Umbilical cord (tissue), 2 donors: ENCODE data around the gene IL2RA. TPM values are rescaled to one million over a fixed set of nuclear protein-coding genes. Genes with fewer than 3 reads are reported as not detected.
"Not testable (repeated sequence)": the region's sequence is repeated elsewhere in the genome, so short reads cannot be mapped to it uniquely, and the experiment has no call there.

Source experiments
- DNase-seq: peaks from one replicate; pipeline ENCODE4 v3.0.0-alpha.2; 2015; ENCODE audit warnings: low spot score
- total RNA-seq: library from RNA; depleted of rRNA; stranded (reverse); fragments of >200 nt; gene quantifications from one replicate; pipeline ENCODE4 v1.2.3, GENCODE V29; 2014; ENCODE audit warnings: low replicate concordance; ENCODE audit not compliant: insufficient read depth

Gene IL2RA
- total RNA-seq, 1 donor from 2014 or later, result 5.1 TPM

DNA sequence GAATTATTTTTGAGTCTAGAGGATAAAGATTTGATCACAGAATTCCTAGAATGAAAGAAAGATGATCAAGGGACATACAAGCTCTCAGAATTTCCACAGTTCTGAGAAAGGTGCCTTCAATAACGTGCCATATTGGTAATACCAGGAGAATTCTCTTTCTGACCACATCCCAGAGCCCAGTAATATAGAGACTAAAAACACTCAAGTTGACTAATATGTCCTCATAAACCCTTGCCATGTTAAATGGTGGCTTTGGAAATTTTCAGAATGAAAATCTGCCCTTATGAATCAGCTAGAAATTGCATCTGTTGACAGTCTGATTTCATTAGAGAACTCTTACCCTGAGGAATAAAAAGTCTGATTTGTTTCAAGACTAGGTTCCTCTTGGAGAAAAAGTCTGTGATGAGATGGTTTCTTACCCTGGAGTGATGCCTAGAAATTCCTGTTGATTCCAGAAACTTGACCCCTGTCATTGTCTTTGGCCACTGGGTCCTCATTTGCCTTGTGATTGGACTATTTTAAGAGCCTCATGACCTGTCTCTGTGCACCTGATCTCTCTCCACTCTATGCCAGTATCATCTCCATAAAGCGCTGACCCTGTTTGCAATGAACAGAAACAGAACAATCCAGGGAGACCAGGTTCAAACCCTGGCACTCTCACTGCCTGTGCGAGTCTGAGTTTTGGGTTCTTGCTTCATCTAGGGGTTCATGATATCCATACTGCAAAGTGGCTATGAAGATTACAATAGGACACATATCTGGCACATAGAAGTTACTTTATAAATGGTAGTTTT lies 3.3 kb downstream of the IL2RA start:
- DNase-seq, result no peak

GRCh38 chr10:6056411-6057135 lies 5.6 kb downstream of the IL2RA start:
- no peak for DNase-seq

DNA sequence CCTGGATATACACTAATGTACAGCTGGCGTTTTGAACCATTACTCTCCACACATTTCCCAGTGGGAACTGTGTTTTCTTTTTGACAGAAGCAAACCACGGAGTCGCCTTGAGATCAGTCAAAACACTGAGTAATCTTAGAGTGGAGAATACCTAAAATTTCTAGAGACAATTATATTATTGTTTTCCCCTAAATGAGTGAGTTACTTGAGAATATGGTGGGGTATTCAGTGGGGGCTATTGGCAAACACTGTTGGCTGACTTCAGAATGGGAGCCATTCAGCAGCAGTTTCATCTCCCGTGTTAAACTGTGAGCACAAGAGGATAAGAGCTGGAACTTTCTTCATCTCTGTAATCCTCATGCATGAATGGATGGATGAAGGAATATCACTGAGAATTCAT lies 6.2 kb downstream of the IL2RA start:
- no peak for DNase-seq

GRCh38 chr10:6054884-6055283 lies 7.3 kb downstream of the IL2RA start:
- DNase-seq, result no peak

DNA sequence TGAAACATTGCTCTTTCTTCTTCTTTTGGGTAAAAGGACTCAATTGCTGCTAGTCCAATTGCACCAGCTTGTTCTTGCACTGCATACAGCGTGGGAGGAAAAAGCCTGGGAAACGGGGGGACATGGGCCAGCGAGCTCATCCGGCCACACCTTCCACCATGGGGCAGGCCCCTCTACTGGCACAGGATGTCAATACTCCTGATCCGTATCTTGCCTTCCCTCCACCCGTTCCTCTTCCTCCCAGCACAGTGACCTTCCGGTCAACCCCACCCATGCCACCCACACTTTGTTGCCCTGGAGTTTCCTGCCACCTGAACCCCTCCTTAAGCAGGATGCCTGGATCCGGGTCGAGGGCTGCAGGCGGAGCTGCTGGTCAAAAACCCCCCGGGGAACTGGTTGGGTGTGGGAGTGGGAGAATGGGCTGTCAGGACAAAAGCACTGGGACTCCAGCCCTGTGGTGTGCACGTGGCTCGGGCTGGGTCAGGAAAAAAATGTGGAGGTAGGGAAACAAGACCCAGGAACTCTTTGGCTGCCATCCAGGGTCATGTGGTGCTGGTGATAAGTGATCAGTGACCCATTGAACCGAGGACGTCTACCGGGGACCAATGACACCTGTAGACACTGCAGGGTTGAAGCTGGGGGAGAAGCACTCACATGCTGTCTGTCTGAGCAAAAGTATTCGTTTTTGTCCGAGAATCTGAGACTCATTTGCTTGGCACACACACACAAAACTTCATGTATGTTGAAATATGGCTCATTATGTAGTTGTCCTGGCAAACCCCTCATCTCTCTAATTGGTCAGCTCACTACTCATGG lies 8.1 kb downstream of the IL2RA start:
- DNase-seq, result no peak

GRCh38 chr10:6053303-6053702 lies 8.9 kb downstream of the IL2RA start:
- no peak for DNase-seq

GRCh38 chr10:6052247-6053221 lies 9.6 kb downstream of the IL2RA start:
- no peak for DNase-seq

- DNase-seq, result no peak
Measured at GRCh38 chr10:6050801-6051445, 11.2 kb downstream of the IL2RA start.

GRCh38 chr10:6049031-6049400 lies 13.2 kb downstream of the IL2RA start:
- DNase-seq, result no peak

- no peak for DNase-seq
Measured at GRCh38 chr10:6048281-6049030, 13.7 kb downstream of the IL2RA start.

DNA sequence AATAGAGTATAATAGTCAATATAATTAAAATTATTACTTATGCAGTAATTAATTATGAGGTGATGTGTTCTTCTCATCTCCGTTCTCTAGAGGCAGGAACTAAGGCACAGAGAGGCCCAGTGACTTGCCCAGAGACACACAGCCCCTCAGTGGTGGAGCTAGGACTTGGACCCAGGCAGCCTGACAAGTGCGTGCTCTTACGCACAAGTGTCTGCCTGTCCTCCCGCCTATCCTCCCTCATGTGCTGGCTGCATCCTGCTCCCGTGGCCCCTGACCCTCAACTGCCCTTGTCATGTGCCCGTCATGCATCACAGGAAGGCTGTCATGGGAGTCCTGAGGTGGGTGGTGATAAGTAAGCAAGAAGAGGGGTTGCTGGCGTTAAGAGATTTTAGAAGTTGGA lies 14.3 kb downstream of the IL2RA start:
- no peak for DNase-seq

- DNase-seq, result no peak
Measured at GRCh38 chr10:6046773-6047611, 15.2 kb downstream of the IL2RA start.

- no peak for DNase-seq
Measured at GRCh38 chr10:6045878-6046772, 16.0 kb downstream of the IL2RA start.

- no peak for DNase-seq
Measured at GRCh38 chr10:6045314-6045848, 16.8 kb downstream of the IL2RA start.

- no peak for DNase-seq
Measured at GRCh38 chr10:6044751-6045313, 17.3 kb downstream of the IL2RA start.

GRCh38 chr10:6044060-6044459 lies 18.1 kb downstream of the IL2RA start:
- DNase-seq, result no peak

DNA sequence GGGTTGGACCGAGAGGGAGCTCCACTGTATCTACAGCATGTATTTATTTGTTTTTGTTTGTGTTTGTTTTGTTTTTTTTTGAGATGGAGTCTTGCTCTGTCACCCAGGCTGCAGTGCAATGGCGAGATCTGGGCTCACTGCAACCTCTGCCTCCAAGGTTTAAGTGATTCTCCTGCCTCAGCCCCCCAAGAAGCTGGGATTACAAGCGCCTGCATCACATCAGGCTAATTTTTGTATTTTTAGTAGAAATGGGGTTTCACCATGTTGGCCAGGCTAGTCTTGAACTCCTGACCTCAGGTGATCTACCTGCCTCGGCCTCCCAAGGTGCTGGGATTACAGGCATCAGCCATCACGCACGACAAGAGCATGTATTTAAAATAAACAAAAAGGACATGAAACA lies 18.8 kb downstream of the IL2RA start:
- not testable (repeated sequence) for DNase-seq
